HepG2 (cell line): ENCODE data around the gene RERE. TPM values are rescaled to one million over a fixed set of nuclear protein-coding genes. Genes with fewer than 3 reads are reported as not detected.
A peak's percentile ranks its signal among the peaks of the same experiment; 100 is the strongest.

Source experiments
- ATAC-seq: fragments of 200-7000 bp; cut with Tn5 transposase; 3 replicates; pipeline ENCODE4 v1.9.1; 2020; ENCODE audit warnings: mild to moderate bottlenecking, moderate library complexity
- BruUV-seq: library from RNA; stranded (reverse); fragments of 400-500 nt; replicated peaks from 2 replicates; lab custom pipeline; 2021; lab: Mats Ljungman, UMichigan
- CTCF ChIA-PET: fragments of 300-600 bp; formaldehyde crosslinking; extraction: SDS; loops from one replicate; lab custom pipeline; 2021; ENCODE audit warnings: low total read pairs, inconsistent platforms, low intra/inter-chr PET ratio; lab: Yijun Ruan, JAX
- POLR2A ChIA-PET: fragments of 350-600 bp; sonication (Branson Sonifier 250); formaldehyde crosslinking; loops from one replicate; lab custom pipeline; 2020; ENCODE audit warnings: antibody characterized with exemption, inconsistent platforms; lab: Yijun Ruan, JAX
- DNase-seq: peaks from one replicate; pipeline ENCODE4 v3.0.0-alpha.2; 2015; ENCODE audit warnings: low spot score
- FAIRE-seq: peaks from 3 replicates; lab custom pipeline; 2011; peaks lifted over from hg19 to GRCh38; lab: Jason Lieb, UNC
- H2AFZ ChIP-seq: one replicate; pipeline ENCODE4 v1.6.1; 2011; ENCODE audit warnings: low read length, inconsistent platforms
- H3K27ac ChIP-seq: fragments of 300-600 bp; 3 replicates; pipeline ENCODE4 v1.8.0; 2011; ENCODE audit warnings: mixed run types, mild to moderate bottlenecking, mixed read lengths, low read length, inconsistent platforms; ENCODE audit not compliant: insufficient read depth; ENCODE audit errors: extremely low read length
- H3K27me3 ChIP-seq, 2 experiments: fragments of 200-600 bp in 1 of 2; 2 replicates in 1 of 2; 3 replicates in 1 of 2; pipeline versions ENCODE4 v1.6.0 to v1.8.0; 2011; ENCODE audit warnings: low read length in 2 of 2, mild to moderate bottlenecking in 2 of 2, moderate library complexity in 2 of 2, inconsistent platforms in 1 of 2; ENCODE audit not compliant: insufficient read depth in 2 of 2, control insufficient read depth in 1 of 2
- H3K36me3 ChIP-seq, 2 experiments: fragments of 200-600 bp in 1 of 2; replicated peaks in 1 of 2; 2 replicates in 1 of 2; 3 replicates in 1 of 2; pipeline versions ENCODE4 v1.5.1 to v1.8.0; 2011; ENCODE audit warnings: low read length in 2 of 2, inconsistent platforms in 1 of 2; ENCODE audit not compliant: insufficient read depth in 2 of 2, control insufficient read depth in 1 of 2
- H3K4me1 ChIP-seq: 2 replicates; pipeline ENCODE4 v1.5.1; 2012; ENCODE audit warnings: low read length, inconsistent platforms; ENCODE audit not compliant: insufficient read depth
- H3K4me2 ChIP-seq: 2 replicates; pipeline ENCODE4 v1.6.0; 2011; ENCODE audit warnings: low read depth, low read length, inconsistent platforms
- H3K4me3 ChIP-seq, 3 experiments: fragments of 200-600 bp in 1 of 3; sonication (generic), shearing (Covaris generic) in 1 of 3; replicated peaks in 1 of 3; 2 replicates each; pipeline ENCODE4 v1.5.1; 2011 to 2016; ENCODE audit warnings: low read length in 3 of 3, inconsistent platforms in 2 of 3, low read depth in 2 of 3, mild to moderate bottlenecking in 2 of 3, control low read depth in 1 of 3, mixed read lengths in 1 of 3; ENCODE audit not compliant: insufficient read depth in 1 of 3
- H3K79me2 ChIP-seq: one replicate; pipeline ENCODE4 v1.6.1; 2011; ENCODE audit warnings: low read length, inconsistent platforms; ENCODE audit not compliant: insufficient read depth
- H3K9ac ChIP-seq: 2 replicates; pipeline ENCODE4 v1.6.0; 2011; ENCODE audit warnings: mild to moderate bottlenecking, low read depth, low read length, inconsistent platforms; ENCODE audit not compliant: insufficient read depth
- H3K9me3 ChIP-seq: 2 replicates; pipeline ENCODE4 v1.5.1; 2012; ENCODE audit warnings: mild to moderate bottlenecking, low read length
- H4K20me1 ChIP-seq: 2 replicates; pipeline ENCODE4 v1.6.0; 2011; ENCODE audit warnings: inconsistent platforms, mild to moderate bottlenecking, low read length, moderate library complexity; ENCODE audit not compliant: insufficient read depth
- CEBPB ChIP-seq: IDR thresholded peaks from 2 replicates; pipeline ENCODE4 v1.6.1; 2011; ENCODE audit warnings: low read depth, low read length, improper control_type of control experiment, borderline replicate concordance
- CREB1 ChIP-seq, 2 experiments: fragments of 450-650 bp in 1 of 2; IDR thresholded peaks; 2 replicates each; pipeline ENCODE4 v1.6.1; 2016 to 2017; ENCODE audit warnings: control low read depth in 1 of 2, mild to moderate bottlenecking in 1 of 2, missing compliant biosample characterization in 1 of 2, missing genetic modification characterization in 1 of 2
- ELF1 ChIP-seq: sonication (generic); formaldehyde crosslinking; IDR thresholded peaks from 2 replicates; pipeline ENCODE4 v1.4.0; 2020; ENCODE audit warnings: missing genetic modification reagents
- FOXA3 ChIP-seq: IDR thresholded peaks from 2 replicates; pipeline ENCODE4 v1.6.1; 2016; ENCODE audit warnings: missing genetic modification reagents, missing compliant biosample characterization
- PAWR ChIP-seq: sonication (generic); formaldehyde crosslinking; IDR thresholded peaks from 2 replicates; pipeline ENCODE4 v1.4.0; 2020; ENCODE audit warnings: missing genetic modification reagents, mild to moderate bottlenecking, borderline replicate concordance
- SOX6 ChIP-seq, 2 experiments: fragments of 450-650 bp in 1 of 2; sonication (generic) in 1 of 2; formaldehyde crosslinking in 1 of 2; IDR thresholded peaks; 2 replicates each; pipeline versions ENCODE4 v1.4.0 to v1.6.1; 2017 to 2020; ENCODE audit warnings: antibody characterized with exemption in 1 of 2, mild to moderate bottlenecking in 1 of 2, missing genetic modification reagents in 1 of 2
- TFAP4 ChIP-seq: sonication (generic); IDR thresholded peaks from 2 replicates; pipeline ENCODE4 v1.6.1; 2016; ENCODE audit warnings: low read depth, borderline replicate concordance
- ZNF18 ChIP-seq: sonication (generic); formaldehyde crosslinking; IDR thresholded peaks from 2 replicates; pipeline ENCODE4 v1.8.0; 2022; ENCODE audit warnings: mild to moderate bottlenecking, missing genetic modification reagents; ENCODE audit not compliant: insufficient replicate concordance
- ZNF263 ChIP-seq: sonication (generic); formaldehyde crosslinking; IDR thresholded peaks from 2 replicates; pipeline ENCODE4 v1.4.0; 2020; ENCODE audit warnings: missing genetic modification reagents
- ZNF687 ChIP-seq: sonication (generic); formaldehyde crosslinking; IDR thresholded peaks from 2 replicates; pipeline ENCODE4 v1.5.1; 2020; ENCODE audit warnings: mild to moderate bottlenecking, missing genetic modification reagents, moderate library complexity
- ZNF777 ChIP-seq: sonication (generic); formaldehyde crosslinking; IDR thresholded peaks from 2 replicates; pipeline ENCODE4 v1.4.0; 2020; ENCODE audit warnings: missing genetic modification reagents
- ZSCAN25 ChIP-seq: sonication (generic); formaldehyde crosslinking; IDR thresholded peaks from 2 replicates; pipeline ENCODE4 v1.8.0; 2022; ENCODE audit warnings: mild to moderate bottlenecking, missing genetic modification reagents
- ZSCAN9 ChIP-seq: IDR thresholded peaks from 2 replicates; pipeline ENCODE4 v1.6.1; 2016; ENCODE audit warnings: borderline replicate concordance
- WGBS: methylation state at CpG from one replicate; pipeline ENCODE4 v1.1.6; 2017; ENCODE audit warnings: low lambda C conversion rate; 5-methylcytosine and 5-hydroxymethylcytosine counted together
- in situ Hi-C: cut with HindIII; loops from 2 replicates; pipeline ENCODE4 v1.10.0; 2017; ENCODE audit warnings: low pct_unique_long_range_greater_than_20kb; ENCODE audit not compliant: extremely low pct_ligation_motif_present
- intact Hi-C: fragments of 100-400 bp; cut with micrococcal nuclease; formaldehyde crosslinking; loops from one replicate; pipeline ENCODE4 v1.10.0; 2022; ENCODE audit not compliant: unreplicated experiment
- polyA plus RNA-seq, 8 experiments: library from polyadenylated mRNA; depleted of rRNA in 3 of 8; stranded (reverse) in 7 of 8; unstranded in 1 of 8; fragments of >200 nt; fragmentation: Illumina TruSeq in 4 of 8; extraction: Trizol in 4 of 8; gene quantifications; 2 replicates each; pipeline versions ENCODE4 v1.2.1 to v1.2.3, GENCODE V29; 2011 to 2016; ENCODE audit warnings: low read depth in 4 of 8, missing spikeins in 1 of 8, mixed read lengths in 1 of 8; ENCODE audit not compliant: insufficient read depth in 1 of 8
- total RNA-seq, 5 experiments: library from RNA; depleted of rRNA; stranded (reverse); fragments of >200 nt; fragmentation: Illumina TruSeq; extraction: Trizol; gene quantifications; 2 replicates each; pipeline ENCODE4 v1.2.3, GENCODE V29; 2016; ENCODE audit warnings: low read depth in 1 of 5

The RERE gene
- total and polyA plus RNA-seq, 2 of the 13 experiments (the other 11 are each of a cell fraction or from before 2014, with no cell fraction given), result 18.3 to 21.9 TPM

GRCh38 chr1:8822373-8823294 is 5.2 kb upstream of the RERE start:
- WGBS, result 6% methylated on average over 10 of the region's 10 CpGs
- POLR2A ChIA-PET, result interaction anchor here (0.8 to 2.7 kb wide), 3 partner anchors 24 to 41 kb away, joined by 3 to 19 read pairs (median 3); no protein-coding TSS in a partner anchor
- peaks cover 67% of the 10 kb centered on the region for H3K4me1 ChIP-seq
- H3K9me3 ChIP-seq, result no peaks in the 10 kb centered on the region
- intact Hi-C loops, result no loop called here
- H3K27me3 ChIP-seq, result no peaks in the 10 kb centered on the region
- peak; percentile 55 for ATAC-seq
- H3K4me3 ChIP-seq, result peak overlapping the region; percentile 31 to 54 (median 50)
- no peaks in the 10 kb centered on the region for H3K79me2 ChIP-seq
- no TSS peak for BruUV-seq
- no peaks in the 10 kb centered on the region for H4K20me1 ChIP-seq
- in situ Hi-C loops, result no loop called here
- FAIRE-seq, result peak; percentile 65
- peak; percentile 59 for DNase-seq
- H3K27ac ChIP-seq, result peak overlapping the region; percentile 51
- CTCF ChIA-PET, result no interaction called here
- peak overlapping the region; percentile 15 for H2AFZ ChIP-seq
- H3K4me2 ChIP-seq, result peak overlapping the region; percentile 76
- peak overlapping the region; percentile 37 for H3K9ac ChIP-seq
- H3K36me3 ChIP-seq, result no peaks in the 10 kb centered on the region
- no peak for TF ChIP-seq SOX6 (IDR thresholded peaks at IDR 0.05)
- peak; percentile 4; the same call in 1 of the 2 replicates for TF ChIP-seq SOX6 (CRISPR knock-in tag; IDR thresholded peaks at IDR 0.05)
- TF ChIP-seq ZSCAN25 (CRISPR knock-in tag), result no peak
- 0 out of 2 replicates have a peak, but pooled peaks have one; percentile 19 for TF ChIP-seq ZNF263 (CRISPR knock-in tag)
- peak; percentile 27 for TF ChIP-seq ZNF687 (CRISPR knock-in tag)
- peak; percentile 17 for TF ChIP-seq ZNF18 (CRISPR knock-in tag)
- 0 out of 2 replicates have a peak, but pooled peaks have one; percentile 50 for TF ChIP-seq ZNF777 (CRISPR knock-in tag)
- TF ChIP-seq PAWR (CRISPR knock-in tag), result no peak
- 0 out of 2 replicates have a peak, but pooled peaks have one; percentile 15 for TF ChIP-seq CEBPB
- TF ChIP-seq FOXA3 (CRISPR knock-in tag), result peak; percentile 38; the same call in 1 of the 2 replicates
- peak; percentile 70 for TF ChIP-seq ELF1 (CRISPR knock-in tag)
- TF ChIP-seq TFAP4, result peak; percentile 93
- TF ChIP-seq ZSCAN9 (CRISPR knock-in tag), result no peak
- TF ChIP-seq CREB1 (IDR thresholded peaks at IDR 0.05), result no peak
- peak; percentile 47 for TF ChIP-seq CREB1 (CRISPR knock-in tag; IDR thresholded peaks at IDR 0.05)
